Stimulated activated CD4-positive, alpha-beta T cell treated with anti-CD3 and anti-CD28 coated beads, Interleukin-12 subunit alpha, Interleukin-12 subunit beta, amount 100 ng/mL, for 4 hours (primary cell): ENCODE data around the gene UBTD2.
A peak's percentile ranks its signal among the peaks of the same experiment; 100 is the strongest.
"Not testable (repeated sequence)": the region's sequence is repeated elsewhere in the genome, so short reads cannot be mapped to it uniquely, and the experiment has no call there.

Experiments
- DNase-seq: peaks from one replicate; pipeline ENCODE4 v3.0.0-alpha.2; 2020

Gene UBTD2

DNA sequence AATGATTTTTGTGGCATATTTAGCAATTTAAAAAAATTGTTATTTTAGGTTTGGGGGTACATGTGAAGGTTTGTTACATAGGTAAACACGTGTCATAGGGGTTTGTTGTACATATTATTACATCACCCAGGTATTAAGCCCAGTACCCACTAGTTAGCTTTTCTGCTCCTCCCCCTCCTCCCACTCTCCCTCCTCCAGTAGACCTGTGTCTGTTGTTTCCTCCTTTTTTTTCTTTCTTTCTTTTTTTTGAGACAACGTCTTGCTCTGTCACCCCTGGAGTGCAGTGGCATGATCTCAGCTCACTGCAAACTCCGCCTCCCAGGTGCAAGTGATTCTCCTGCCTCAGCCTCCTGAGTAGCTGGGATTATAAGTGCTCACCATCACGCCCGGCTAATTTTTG lies 8.3 kb upstream of the UBTD2 start:
- not testable (repeated sequence) for DNase-seq

DNA sequence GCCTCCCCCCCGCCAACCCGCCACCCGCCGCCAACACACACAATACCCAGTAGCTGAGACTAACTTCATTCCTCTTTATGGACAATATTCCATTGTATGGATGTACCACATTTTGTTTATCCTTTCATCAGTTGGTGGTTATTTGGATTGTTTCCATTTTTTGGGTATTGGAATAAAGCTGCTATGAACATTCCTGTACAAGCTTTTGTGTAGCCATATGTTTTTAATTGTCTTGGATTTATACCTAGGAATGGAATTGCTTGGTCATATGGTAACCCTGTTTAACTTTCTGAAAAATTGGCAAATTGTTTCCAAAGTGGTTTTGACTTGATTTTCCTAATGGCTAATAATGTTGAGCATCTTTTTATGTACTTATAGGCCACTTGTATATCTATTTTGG lies 4.9 kb upstream of the UBTD2 start:
- no peak for DNase-seq

DNA sequence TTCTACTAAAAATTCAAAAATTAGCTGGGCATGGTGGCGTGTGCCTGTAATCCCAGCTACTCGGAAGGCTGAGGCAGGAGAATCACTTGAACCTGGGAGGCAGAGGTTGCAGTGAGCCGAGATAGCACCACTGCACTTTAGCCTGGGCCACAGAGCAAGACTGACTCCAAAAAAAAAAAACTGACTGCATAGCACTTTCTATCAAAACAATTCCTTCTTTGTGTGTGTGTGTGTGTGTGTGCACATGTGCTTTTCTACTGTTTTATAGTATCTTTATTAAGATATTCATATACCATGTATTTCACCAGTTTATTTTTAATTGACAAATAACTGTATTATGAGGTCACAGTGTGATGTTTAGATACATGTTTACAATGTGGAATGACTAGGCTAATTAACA lies 3.6 kb upstream of the UBTD2 start:
- DNase-seq, result not testable (repeated sequence)

DNA sequence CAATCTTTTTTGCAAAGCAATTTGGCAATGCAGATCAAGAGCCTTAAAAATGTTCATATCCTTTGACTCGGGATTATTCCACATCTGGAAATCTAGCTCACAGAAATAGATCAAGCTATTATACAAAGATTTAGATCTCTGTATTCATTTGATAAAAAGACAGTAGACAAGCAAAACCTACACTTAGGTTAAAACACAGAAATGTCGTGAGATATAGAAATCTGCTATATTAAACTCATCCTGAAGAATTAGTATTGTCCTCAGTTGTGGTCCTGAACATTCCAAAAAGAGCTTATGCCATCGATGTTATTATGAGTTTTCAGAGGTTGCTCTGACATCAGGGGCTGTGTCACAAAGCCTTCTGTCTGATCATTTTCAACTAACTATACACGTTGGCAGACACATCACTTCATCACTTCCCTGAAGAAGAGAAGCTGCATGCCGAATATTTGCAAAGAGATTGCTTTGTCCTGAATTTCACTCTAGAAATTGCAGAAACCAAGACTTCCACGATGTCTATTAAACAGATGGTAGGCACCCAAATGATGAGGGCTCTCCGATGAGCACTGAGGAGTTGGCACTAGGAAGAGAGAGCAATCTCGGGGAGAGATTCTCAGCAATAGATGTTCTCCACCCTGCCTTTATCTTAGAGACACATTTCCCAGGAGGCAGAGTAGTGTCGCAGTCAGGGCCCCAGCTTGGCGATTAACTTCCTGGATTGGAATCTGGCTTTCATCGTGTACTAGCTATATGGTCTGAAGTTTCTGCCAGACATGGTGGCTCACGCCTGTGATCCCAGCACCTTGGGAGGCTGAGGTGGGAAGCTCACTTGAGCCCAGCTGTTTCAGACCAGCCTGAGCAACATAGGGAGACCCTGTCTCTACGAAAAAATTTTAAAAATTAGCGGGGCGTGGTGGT lies 1.9 kb upstream of the UBTD2 start:
- no peak for DNase-seq

GRCh38 chr5:172284611-172284980 lies 1.0 kb upstream of the UBTD2 start:
- DNase-seq, result no peak

DNA sequence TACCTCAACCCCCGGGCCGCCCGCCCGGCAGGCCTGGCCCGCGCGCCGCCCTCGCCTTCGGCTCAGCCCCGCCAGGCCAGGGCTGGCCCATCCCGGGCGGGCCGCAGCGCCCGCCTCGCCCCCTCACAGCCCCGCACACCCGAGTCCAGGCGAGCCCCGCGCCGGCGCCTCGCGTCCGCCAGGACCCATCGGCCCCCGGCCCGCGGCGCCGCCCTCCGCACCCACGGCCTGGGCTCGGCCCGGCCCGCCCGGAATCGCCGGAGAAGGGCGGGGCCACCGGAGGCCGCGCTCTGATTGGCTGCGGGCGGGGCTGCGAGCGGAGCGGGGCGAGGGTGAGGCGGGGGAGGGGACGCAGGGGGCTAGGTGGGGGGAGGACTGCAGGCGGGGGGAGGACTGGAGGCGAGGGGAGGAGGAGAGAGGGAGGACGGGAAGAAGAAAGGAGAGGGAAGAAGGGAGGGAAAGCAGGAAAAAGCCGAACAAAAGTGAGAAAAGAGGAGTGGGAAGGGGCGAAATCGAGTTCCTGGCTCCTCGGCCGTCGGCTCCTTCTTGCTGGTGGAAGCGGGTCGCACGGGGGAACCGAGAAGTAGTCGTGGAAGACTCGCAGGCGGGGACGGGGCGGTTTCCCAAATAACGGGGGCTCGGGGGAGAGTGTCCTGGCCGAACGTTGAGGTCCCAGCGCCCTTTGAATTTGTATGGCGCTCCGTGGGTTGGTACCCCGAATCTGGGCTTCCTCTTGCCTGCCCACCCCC lies 472 bp upstream of the UBTD2 start:
- DNase-seq, result peak; percentile 80

DNA sequence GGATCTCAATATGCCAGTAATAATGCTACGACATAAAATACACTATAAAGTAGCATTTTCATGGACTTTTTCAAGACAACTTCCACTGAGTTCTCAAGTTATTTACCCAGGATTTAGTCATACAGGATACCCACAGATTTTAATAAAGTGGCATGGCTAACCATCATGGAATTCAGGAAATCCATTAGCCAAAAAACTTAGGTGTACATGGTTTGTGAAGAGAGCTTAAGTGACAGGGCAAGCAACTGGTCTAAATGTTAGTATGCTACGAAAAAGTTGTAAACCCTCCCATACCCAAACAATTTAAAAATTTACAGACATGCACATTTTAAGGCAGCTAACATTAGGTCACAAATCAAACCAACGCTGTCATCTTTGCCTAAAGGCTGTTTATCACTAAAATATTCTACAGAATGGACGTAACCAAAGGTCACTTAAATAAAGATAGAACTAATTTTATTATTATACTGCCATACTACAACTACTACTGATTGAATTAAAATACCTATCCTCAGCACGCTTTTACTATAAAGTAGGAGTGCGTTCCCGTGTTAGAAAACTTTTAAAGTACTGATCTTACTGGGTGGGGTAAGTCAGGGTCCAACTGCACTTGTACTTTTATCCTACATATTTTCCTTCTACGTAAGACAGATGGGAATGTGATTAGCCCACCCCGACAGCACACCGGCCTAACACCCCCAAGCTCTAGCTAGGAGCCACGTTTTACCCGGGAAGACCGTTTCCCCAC lies 1.1 kb downstream of the UBTD2 start:
- no peak for DNase-seq

DNA sequence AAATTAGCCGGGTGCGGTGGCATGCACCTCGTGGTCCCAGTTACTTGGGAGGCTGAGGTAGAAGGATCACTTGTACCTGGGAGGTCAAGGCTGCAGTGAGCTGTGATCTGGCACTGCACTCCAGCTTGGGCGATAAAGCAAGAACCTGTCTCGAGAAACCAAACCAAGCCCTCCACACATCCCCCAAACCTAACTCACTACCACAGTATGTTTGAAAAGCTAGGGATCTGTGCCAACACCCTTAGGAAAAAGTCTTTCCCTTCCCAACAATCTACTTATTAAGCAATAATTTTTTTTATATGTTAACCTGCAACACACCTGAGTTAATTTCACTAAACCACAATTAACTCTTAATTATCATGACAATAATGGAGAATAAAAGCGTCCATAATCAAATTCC lies 2.2 kb downstream of the UBTD2 start:
- no peak for DNase-seq

- DNase-seq, result no peak
Measured at GRCh38 chr5:172280929-172281328, 2.6 kb downstream of the UBTD2 start.

- DNase-seq, result no peak
Measured at GRCh38 chr5:172280317-172280716, 3.2 kb downstream of the UBTD2 start.

GRCh38 chr5:172278356-172278755 lies 5.2 kb downstream of the UBTD2 start:
- no peak for DNase-seq

DNA sequence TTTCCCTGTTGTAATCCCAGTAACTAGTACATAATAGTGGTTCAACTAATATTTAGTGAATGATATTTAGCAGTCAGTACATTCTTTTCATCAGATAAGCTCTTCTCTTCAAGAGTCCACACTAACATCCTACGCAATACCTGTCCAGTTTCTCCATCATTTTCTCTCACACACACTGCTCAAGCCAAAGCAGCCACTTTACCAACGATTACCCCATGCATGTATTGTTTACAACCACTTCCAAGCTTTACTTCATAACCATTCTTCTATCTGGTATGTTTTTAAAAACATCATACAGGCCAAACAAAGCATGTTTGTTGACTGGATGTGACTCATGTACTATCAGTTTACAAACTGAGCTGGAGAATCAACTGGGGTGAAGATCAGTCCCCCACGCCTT lies 7.3 kb downstream of the UBTD2 start:
- no peak for DNase-seq

GRCh38 chr5:172274951-172275753 lies 8.4 kb downstream of the UBTD2 start:
- DNase-seq, result peak; percentile 58

- no peak for DNase-seq
Measured at GRCh38 chr5:172267943-172268342, 15.6 kb downstream of the UBTD2 start.

DNA sequence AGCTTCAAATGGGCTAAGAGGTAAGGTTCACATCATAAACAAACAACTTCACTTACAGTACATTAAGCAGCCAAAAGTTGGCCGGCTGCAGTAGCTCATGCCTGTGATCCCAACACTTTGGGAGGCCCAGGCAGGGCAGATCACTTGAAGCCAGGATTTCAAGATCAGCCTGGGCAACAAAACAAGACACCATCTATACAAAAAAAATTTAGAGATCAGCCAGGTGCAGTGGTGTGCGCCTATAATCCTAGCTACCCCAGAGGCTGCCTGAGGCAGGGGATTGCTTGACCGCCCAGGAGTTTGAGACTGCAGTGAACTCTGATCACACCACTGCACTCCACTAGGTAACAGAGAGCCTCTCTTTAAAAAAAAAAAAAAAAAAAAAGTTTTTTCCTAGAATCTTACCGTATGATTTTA lies 16.9 kb downstream of the UBTD2 start:
- DNase-seq, result no peak

DNA sequence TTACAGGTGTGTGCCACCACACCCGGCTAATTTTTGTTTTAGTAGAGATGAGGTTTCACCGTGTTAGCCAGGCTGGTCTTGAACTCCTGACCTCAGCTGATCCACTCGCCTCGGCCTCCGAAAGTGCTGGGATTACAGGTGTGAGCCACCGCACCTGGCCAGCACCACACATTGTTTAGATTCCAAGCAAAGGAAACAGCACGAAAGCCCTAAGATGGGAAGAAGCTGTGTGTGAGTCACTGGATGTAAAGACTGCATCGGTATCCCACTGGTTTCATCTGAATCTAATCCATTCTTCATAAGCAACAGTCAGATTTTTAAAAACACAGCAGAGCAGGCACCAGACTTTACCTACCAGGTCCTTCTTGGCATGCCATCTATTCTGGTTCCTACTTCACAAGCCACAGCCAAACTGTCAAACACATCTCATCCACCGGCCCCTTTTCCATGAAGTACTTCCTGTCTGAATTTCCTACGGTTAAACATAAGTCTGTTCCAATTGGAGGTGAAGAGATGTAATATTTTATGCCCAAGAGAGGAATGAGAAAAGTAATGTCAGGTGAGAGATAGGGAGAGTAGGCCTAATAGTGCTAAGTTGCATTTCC lies 17.4 kb downstream of the UBTD2 start:
- no peak for DNase-seq

- DNase-seq, result no peak
Measured at GRCh38 chr5:172264815-172265395, 18.7 kb downstream of the UBTD2 start.

DNA sequence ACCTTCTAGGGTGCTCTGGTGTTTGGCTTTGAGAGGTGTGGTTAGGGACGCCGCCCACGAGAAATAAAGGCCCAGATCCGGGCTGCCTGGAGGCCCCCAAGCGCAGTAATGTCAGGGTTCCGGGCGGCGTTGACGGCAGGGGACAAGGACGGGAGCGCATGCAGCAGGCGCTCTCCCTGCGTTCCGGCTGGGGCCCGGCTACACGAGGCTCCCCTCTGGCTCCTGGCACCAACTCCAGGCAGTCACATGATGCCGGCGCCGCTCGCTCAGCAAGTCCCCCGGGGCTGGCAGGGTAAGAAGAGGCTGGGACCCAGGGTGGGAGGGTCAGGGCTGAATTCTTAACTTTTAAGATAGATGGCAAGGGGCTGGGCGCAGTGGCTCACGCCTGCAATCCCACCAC lies 28.1 kb downstream of the UBTD2 start:
- no peak for DNase-seq

DNA sequence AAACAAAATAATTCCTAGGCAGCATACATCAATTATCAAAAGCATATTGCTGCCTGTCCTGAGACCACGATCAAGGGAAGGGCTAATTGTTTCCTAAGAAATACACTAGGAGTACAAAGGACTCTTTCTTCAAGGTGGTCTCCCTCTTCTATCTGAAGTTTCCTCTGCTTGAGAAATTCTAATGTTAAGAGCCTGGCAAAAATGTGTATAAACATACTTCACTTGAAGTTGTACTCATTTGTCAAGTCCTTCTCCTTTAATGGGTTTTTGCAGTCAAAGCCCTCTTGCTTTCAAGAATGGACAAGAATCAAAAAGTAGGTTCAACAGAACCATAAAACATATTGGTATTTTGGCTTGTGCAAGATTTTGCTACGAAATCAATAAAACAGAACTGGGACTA lies 31.1 kb downstream of the UBTD2 start:
- DNase-seq, result no peak

DNA sequence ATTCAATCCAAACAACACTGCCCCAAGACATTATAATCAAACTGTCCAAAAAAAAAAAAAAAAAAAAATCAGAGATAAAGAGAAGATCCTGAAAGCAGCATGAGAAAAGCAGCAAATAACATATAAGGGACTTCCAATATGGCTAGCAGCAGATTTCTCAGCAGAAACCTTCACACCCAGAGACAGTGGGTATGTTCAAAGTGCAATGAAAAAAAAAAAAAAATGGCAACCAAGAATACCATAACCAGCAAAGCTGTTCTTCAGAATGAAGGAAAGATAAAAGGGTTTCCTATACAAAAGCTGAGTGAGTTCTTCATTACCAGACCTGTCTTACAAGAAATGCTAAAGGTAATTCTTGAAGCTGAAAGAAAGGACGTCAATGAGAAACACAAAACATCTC lies 32.1 kb downstream of the UBTD2 start:
- DNase-seq, result no peak

GRCh38 chr5:172248637-172249036 lies 34.9 kb downstream of the UBTD2 start:
- DNase-seq, result no peak

DNA sequence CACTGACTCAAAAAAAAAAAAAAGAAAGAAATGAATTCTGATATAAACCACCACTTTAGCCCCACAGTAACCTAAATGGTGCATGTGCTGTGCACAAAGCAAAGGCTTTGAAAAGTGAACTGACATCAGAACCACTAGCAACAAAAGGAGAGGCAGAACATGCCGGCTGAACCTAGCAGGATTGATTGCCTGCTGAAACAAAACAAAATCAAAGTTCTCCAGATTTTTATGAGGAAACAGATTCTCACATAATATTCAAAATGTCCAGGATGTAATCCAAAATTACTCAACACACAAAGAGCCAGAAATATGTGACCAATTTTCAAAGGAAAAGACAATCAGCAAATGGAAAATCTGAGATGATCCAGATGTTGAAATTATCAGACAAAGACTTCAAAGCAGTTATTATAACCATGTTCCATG lies 37.9 kb downstream of the UBTD2 start:
- DNase-seq, result no peak
